Activated CD4-positive, alpha-beta T cell treated with anti-CD3 and anti-CD28 coated beads, Interleukin-2, amount 50 U/mL, for 4 hours (primary cell): Measurements from ENCODE around the gene QRICH1.
"Not testable (repeated sequence)": the region's sequence is repeated elsewhere in the genome, so short reads cannot be mapped to it uniquely, and the experiment has no call there.

Experiments
- DNase-seq, 2 experiments: peaks; one replicate each; pipeline ENCODE4 v3.0.0-alpha.2; 2020

QRICH1 gene

GRCh38 chr3:49016414-49017228, 77.2 kb downstream of the QRICH1 start:
- no peak for DNase-seq

- no peak for DNase-seq
These were observed 78.1 kb downstream of the QRICH1 start for GRCh38 chr3:49015765-49016164.

DNA sequence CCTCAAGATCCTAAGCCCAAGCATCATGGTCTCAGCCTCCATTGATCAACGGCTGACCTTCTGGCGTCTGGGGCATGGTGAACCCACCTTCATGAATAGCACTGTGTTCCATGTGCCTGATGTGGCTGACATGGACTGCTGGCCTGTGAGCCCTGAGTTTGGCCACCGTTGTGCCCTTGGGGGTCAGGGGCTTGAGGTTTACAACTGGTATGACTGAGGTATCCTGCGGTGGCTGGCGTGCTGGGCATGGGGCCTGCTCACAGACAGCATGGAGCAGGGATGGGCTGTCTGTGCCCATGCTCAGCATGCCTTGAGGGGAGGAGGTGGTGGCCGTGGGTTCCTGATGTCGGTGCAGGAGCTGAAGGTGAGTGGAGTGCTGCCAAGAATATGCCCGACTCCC, 78.8 kb downstream of the QRICH1 start:
- DNase-seq, result no peak

DNA sequence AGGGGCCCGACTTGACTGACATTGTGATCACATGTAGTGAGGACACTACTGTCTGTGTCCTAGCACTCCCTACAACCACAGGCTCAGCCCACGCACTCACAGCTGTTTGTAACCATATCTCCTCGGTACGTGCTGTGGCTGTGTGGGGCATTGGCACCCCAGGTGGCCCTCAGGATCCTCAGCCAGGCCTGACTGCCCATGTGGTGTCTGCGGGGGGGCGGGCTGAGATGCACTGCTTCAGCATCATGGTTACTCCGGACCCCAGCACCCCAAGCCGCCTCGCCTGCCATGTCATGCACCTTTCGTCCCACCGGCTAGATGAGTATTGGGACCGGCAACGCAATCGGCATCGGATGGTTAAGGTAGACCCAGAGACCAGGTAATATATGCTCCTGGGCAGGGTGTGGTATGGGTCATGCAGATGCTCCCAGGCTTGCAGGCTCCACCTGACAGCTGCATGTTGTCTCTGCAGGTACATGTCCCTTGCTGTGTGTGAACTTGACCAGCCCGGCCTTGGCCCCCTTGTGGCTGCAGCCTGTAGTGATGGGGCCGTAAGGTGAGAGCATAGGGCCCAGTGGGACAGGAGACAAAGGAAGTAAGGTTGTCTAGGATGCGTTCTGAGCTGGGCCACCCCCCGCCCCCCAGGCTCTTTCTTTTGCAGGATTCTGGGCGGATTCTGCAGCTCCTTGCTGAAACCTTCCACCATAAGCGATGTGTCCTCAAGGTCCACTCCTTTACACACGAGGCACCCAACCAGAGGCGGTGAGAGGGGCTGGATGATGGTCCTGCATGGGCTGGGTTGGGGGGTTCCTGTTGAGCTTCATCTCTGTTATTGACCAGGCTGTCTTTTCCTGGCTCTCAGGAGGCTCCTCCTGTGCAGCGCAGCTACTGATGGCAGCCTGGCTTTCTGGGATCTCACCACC, 79.9 kb downstream of the QRICH1 start:
- DNase-seq, result peak; percentile 42 to 50

GRCh38 chr3:49013113-49013737, 80.6 kb downstream of the QRICH1 start:
- no peak for DNase-seq

DNA sequence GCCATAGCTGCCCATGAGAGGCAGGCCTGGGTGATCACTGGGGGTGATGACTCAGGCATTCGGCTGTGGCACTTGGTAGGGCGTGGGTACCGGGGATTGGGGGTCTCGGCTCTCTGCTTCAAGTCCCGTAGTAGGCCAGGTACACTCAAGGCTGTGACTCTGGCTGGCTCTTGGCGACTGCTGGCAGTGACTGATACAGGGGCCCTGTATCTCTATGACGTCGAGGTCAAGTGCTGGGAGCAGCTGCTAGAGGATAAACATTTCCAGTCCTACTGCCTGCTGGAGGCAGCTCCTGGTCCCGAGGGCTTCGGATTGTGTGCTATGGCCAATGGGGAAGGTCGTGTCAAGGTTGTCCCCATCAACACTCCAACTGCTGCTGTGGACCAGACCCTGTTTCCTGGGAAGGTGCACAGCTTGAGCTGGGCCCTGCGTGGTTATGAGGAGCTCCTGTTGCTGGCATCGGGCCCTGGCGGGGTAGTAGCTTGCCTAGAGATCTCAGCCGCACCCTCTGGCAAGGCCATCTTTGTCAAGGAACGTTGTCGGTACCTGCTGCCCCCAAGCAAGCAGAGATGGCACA, 81.3 kb downstream of the QRICH1 start:
- DNase-seq, result no peak

GRCh38 chr3:49009396-49009795, 84.5 kb downstream of the QRICH1 start:
- DNase-seq, result no peak

- DNase-seq, result not testable (repeated sequence)
These were observed 85.2 kb downstream of the QRICH1 start for GRCh38 chr3:49008627-49009026.

DNA sequence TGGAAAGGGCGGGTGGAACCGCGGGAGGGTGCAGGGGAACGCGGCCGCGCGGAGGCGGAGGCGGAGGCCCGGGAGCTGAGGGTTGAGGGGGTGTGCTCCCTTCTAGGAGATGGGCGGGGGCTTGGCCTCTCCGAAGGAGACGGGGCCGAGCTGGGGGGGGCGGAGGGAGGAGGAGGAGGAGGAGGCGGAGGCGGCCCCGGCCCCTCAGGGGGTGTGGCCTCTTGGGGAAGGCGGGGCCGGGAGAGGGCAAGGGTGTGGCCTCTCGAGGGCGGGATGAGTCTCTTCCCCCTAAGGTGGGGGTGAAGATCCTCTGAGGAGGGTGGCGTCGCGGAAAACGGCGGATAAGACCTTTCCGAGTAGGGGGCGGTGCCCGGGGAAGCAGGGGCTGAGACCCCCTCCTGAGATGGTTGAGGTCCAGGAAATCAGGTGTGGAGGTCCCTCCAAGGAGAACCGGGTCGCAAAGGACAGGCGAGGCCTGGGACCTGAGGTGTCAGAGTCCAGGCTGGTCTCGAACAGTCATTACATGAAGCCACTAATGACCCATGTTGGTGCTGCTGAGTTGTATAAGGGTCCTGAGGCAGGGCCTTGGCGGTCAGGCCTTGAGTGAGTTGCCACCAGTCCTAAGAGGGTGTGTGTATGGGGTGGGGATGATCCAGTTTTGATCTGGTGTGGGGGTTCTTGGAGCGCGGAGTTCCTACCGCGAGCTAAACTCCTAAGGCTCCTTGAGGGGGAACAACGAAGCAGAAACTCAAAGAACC, 85.9 kb downstream of the QRICH1 start:
- DNase-seq, result peak; percentile 87 to 91

GRCh38 chr3:49007068-49007770, 86.7 kb downstream of the QRICH1 start, which contains the start of gene WDR6:
Gene WDR6 (plus strand): TSS chr3:49007391. CDS start chr3:49007432, 41 bp downstream.
- peak; percentile 94 to 96 for DNase-seq

DNA sequence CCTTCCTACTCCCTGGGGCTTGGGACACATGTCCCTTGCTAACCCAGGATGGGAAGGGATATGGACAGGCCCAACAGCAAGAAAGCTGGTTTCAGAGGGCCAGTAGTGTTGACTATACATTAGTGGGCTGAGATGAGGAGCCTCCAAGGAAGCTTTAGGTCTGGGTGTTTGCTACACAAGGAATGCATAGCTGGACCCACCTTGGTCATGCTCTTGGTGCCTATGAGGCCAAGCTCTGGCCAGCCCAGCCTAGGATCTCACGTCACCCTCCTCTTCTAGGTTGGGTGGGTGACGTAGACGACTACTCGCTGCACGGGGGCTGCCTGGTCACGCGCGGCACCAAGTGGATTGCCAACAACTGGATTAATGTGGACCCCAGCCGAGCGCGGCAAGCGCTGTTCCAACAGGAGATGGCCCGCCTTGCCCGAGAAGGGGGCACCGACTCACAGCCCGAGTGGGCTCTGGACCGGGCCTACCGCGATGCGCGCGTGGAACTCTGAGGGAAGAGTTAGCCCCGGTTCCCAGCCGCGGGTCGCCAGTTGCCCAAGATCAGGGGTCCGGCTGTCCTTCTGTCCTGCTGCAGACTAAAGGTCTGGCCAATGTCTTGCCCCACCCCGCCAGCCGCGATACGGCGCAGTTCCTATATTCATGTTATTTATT, 87.3 kb downstream of the QRICH1 start:
- no peak for DNase-seq

- no peak for DNase-seq
These were observed 87.9 kb downstream of the QRICH1 start for GRCh38 chr3:49005998-49006397.

DNA sequence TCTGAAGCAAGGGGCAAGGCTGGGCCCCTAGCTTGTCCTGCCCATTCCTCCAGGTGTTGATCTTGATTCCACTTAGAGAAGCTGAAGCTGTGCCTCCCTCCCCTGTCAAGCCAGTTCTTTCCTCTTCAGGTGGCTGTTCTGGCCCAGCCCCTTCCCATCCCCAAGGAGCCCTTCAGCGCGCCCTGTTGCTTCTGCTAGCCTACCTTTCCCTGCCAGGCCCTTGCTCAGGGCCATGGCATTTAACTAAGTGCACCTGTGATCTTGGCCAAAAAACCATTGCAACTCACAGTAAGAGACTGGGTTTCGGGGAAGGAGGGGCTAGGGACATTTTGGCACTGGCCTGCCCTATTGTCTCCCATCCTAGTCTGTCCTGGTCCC, 88.6 kb downstream of the QRICH1 start:
- no peak for DNase-seq

DNA sequence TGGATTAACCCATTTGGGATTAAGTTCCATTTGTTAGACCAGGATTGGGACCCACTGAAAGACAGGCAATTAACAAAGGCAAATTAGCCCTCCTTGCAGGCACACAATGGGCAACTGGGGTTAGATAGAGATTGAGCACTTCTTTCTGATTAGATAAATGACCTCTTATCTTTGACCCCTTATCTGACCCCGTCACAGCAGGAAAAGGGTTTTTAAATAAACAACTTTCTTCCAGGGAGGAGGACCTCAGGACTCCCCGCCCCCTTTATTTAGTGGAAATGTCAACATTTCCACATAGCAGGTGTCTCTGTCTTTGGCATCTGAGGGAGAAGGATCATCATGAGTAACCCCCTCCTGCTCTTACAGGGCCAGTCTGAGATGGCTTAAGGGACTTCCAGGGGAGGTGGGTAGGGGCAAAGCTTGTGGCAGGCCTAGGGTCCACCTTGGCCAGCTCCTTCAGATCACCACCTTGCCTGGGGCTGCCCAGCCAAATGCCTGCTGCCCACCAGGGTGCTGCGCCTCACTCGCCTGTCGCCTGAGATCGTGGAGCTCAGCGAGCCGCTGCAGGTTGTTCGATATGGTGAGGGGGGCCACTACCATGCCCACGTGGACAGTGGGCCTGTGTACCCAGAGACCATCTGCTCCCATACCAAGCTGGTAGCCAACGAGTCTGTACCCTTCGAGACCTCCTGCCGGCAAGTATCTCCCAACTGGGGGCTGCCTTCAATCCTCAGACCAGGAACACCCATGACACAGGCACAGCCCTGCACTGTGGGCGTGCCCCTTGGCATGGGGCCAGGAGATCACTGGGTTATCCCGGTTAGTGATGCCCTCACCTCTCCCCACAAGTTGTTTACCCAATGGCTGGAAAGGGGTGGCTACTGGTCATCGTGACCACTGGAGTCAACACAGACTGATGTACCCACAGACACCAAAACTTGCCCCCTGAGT, 89.2 kb downstream of the QRICH1 start:
- DNase-seq, result no peak

DNA sequence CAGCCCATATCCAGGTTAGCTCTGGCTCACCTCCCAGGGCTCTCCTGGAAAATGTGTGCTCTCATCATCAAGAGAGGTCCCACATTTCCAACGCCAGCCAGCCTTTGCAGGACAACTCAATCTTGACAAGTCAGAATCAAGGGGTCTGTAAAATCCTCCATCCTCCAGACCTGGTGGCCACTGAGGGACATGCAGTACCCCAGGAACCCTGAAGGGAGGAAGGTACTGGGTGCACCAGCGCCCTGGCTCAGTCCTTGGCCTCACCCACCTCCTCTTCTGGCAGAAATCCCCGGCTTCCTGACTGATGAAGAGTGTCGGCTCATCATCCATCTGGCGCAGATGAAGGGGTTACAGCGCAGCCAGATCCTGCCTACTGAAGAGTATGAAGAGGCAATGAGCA, 92.7 kb downstream of the QRICH1 start:
- no peak for DNase-seq

DNA sequence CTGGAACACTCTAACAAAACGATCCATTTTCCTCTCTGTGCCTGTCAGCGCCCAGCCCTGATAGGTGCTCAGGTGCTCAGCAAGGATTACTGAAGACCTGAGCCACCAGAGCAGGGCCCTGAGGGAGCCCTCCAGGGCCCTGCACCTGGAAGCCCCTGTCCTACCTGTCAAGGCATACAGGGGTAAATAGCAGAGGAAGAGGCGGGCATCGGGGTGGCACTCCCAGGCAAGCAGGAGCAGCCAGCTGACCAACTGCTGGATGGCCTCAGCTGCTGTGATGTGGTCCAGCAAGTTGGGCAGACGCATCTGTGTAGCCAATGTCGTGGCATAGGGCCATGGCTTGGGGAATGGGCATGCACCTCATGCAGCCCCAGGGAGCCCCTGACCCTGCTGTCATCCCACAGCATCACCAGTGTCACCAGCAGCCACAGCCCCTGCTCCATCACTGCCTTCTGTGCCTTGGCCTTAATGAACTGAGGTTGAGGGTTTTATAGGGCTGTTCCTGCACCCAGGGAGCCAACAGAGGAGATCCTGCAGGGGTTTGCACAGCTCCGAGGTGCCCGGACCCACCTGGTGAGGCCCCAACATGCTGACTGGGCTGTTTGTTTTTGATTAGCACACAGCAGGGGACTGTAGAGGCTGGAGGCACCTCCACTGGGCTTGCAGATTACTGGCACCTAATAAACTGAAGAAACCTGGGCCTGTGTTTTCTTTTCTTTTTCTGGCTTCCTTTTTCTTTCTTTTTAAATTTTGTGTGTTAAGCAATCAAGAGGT, 94.6 kb downstream of the QRICH1 start:
- no peak for DNase-seq

- no peak for DNase-seq
These were observed 95.9 kb downstream of the QRICH1 start for GRCh38 chr3:48997714-48998637.
